NCI-H1092 treated with DMSO at 0.1 percent for 48 hours (cell line): Measurements from ENCODE around the gene ACSS1.

Experiments used
- DNase-seq: peaks from one replicate; lab custom pipeline; 2025; lab: John Stamatoyannopoulos, UW

The ACSS1 gene

GRCh38 chr20:24971376-24972101 is 86.4 kb downstream of the ACSS1 start:
- no peak for DNase-seq

DNA sequence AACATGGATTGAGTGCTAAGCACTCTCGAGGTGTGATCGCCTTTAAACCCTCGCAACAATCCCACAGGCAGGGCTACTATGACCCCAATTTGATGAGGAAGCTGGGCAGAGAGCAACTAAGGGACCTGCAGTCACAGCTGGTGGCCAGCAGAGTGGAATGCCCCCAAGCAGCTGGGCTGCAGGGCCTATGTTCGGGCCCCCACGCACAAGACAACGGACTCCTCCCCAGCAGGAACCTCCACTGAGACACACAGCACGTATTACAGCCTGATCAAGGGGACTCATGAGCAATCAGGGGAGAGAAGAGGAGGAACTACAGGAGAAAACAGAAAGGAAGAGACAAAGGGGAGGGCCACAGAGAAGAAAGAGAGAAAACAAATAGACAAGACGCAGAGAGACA is 87.2 kb downstream of the ACSS1 start:
- no peak for DNase-seq

GRCh38 chr20:24970030-24970553 is 87.8 kb downstream of the ACSS1 start:
- no peak for DNase-seq

DNA sequence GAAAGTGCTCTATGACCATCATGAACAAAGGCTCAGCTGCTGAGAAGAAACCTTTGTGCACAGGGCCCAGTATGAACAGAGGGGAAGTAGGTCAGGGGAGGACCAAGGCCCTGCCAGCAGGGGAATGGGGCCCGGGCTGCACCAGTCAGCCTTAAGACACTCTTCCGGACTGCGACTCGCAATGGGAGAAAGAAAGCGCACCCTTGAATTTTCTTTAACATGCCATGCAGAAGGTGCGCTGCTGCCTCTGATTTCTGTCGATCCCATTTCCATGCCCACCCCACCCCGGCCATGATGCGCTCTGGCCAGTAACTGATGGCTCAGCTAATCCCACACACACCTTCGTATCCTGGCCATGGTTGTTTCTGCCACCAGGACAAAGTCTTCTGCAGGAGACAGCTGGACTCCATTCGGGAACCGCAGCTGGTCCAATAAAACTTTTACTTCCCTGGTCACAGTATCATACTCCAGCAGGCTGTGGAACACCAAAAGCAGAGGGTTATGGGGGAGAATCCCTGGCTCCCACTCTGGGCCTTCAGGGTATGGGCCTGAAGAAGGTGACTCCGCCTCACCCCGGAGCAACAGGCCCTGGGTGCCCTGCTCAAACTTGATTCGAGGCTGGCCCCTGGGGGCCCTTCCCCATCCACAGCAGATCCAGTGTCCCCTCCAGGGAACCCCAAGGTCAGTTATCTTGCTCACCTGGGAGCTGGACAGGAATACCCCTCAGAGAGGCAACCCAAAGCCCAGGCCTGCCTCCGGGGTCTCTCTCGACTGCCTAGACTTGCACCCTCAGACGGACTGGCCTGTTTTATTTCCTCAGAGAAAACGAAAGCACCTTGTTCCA is 88.5 kb downstream of the ACSS1 start:
- no peak for DNase-seq

GRCh38 chr20:24968278-24968800 is 89.6 kb downstream of the ACSS1 start:
- no peak for DNase-seq

- no peak for DNase-seq
Measured at GRCh38 chr20:24966317-24967012, 91.5 kb downstream of the ACSS1 start.

DNA sequence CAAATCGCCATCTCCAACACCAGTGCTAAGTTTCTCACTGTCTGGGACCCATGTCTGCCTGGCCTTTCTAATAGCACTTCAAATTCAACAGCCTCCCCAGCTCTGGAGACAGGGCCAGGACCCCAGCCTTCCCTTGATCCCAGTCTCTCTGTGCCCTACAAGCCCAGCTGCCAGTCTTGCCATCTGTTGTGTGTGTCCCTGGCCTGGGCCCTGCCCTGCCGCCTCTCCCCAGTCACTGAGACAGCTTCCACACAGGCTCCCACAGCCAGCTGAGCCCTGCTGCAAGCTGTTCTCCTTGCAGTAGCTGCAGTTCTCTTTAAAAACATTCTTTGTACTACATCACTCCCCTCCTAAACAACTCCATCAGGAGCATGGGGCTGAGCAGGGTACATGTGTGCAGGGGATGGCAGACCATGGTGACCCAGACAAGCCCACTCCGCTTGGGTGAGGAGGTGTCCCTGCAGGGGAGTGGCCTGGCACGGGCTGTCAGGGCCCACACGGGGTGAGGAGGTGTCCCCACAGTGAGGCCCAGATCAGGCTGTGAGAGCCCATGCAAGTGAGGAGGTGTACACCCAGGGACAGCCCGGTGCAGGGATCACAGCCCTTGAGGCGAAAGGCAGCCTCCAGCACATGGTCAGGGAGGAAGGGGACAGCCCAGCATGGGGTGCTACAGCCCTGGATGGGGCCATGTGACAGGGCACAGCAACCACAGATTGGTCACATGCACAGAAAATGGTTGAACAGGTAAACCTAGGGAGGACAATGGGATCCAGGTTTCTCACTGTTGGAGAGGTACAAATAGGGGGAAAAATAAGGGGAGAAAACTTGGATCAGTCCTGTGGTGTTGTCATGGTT is 92.6 kb downstream of the ACSS1 start:
- DNase-seq, result no peak

GRCh38 chr20:24964506-24964840 is 93.5 kb downstream of the ACSS1 start:
- no peak for DNase-seq

GRCh38 chr20:24963672-24964505 is 94.0 kb downstream of the ACSS1 start:
- no peak for DNase-seq

GRCh38 chr20:24962510-24962909 is 95.4 kb downstream of the ACSS1 start:
- DNase-seq, result no peak

DNA sequence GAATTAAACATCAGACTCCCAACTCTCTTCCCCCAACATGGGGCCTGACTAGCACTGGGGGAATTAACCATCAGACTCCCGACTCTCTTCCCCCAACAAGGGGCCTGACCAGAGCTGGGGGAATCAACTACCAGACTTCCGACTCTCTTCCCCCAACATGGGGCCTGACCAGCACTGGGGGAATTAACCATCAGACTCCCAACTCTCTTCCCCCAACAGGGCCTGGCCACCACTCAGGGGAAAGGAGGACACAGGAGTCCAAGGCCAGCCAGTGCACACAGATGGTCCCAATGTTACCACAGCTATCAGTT is 95.8 kb downstream of the ACSS1 start:
- no peak for DNase-seq

DNA sequence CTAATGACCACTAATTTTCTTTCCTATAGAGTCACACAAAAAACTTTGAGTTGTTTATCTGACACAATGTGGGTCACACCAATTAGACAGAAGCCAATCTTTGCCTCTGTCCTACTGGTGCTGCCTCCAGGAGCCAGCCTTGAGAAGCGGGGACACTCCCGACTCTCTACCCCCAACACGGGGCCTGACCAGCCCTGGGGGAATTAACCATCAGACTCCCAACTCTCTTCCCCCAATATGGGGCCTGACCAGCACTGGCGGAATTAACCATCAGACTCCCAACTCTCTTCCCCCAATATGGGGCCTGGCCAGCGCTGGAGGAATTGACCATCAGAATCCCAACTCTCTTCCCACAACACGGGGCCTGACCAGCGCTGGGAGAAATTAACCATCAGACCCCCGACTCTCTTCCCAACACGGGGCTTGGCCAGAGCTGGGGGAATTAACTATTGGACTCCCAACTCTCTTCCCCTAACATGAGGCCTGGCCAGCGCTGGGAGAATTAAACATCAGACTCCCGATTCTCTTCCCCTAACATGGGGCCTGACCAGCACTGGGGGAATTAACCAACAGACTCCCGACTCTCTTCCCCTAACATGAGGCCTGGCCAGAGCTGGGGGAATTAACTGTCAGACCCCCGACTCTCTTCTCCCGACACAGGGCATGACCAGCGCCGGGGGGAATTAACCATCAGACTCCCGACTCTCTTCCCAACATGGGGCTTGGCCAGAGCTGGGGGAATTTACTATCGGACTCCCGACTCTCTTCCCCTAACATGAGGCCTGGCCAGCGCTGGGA is 96.4 kb downstream of the ACSS1 start:
- no peak for DNase-seq

GRCh38 chr20:24960861-24961260 is 97.1 kb downstream of the ACSS1 start:
- DNase-seq, result no peak

DNA sequence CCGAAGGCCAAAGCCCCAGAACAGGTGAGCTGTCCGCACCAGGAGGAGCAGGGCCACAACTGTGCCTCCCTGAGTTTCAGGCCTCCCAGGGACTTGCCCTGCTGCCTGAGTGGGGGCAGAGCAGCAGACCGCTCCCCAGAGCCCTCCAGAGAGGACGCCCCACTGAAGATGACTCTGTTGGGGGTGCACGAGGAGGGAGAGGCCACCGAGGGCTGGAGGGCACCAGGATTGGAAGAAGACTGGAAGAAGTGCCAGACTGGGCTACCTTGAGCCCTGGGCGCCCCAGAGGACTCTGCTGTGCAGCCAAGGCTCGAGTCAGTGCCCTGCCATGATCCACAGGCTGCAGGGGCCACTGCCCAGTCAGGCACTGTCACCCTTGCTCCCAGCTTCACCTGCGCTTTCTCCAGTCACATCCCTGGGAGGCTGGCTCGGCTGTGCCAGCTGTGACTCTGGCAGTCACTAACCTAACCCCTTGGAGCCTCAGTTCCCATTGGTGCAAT is 97.6 kb downstream of the ACSS1 start:
- DNase-seq, result no peak

- no peak for DNase-seq
Measured at GRCh38 chr20:24959591-24960301, 98.2 kb downstream of the ACSS1 start.

DNA sequence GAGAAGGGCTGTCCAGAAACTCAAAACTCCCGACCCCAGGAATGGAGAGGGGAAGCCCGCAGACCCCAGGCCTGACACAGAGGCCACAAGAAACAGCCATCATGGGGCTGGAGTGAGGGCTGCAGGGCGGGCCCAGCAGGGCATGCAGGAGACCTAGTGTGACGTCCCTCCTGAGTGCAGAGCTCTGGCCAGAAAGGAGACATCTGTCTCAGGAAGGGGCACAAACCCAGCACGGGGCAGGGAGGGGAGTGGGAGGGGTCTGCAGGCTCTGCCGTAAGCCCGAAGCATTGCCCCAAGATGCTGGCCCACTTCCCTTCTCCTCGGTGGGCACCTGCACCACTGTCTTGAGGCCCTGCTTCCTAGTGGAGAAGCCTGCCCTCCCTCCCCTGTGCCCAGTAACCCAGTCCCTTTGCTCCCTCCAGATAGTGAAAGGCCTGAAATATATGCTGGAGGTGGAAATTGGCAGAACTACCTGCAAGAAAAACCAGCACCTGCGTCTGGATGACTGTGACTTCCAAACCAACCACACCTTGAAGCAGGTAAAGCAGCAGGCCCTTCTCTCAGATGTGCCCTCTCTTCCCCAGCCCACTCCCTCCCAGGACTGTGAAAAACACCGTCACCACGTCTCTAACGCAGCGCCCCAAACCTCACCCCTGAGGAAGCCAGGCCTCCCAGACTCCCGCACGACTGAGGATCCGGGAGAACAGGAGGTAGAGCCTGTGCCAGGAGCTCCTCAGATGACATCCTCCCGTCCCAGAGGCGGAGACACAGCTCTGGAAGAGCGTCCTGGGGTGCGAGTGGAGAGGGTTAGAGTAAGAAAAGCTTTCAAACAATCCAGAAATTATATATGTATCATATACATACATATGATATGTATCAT is 99.2 kb downstream of the ACSS1 start:
- no peak for DNase-seq

GRCh38 chr20:24957326-24958016 is 100.5 kb downstream of the ACSS1 start:
- DNase-seq, result no peak
